Mucosa of stomach (tissue), 1 donor: Measurements from ENCODE around the gene C3orf22.

Source experiments
- H3K27me3 ChIP-seq: one replicate; pipeline ENCODE4 v1.7.0; 2013; ENCODE audit warnings: mild to moderate bottlenecking, low read length; ENCODE audit not compliant: control insufficient read depth, insufficient read depth
- H3K36me3 ChIP-seq: one replicate; pipeline ENCODE4 v1.7.0; 2013; ENCODE audit warnings: low read length; ENCODE audit not compliant: control insufficient read depth, insufficient read depth
- H3K4me1 ChIP-seq: one replicate; pipeline ENCODE4 v1.7.0; 2013; ENCODE audit warnings: mild to moderate bottlenecking, low read length; ENCODE audit not compliant: control insufficient read depth, insufficient read depth
- H3K4me3 ChIP-seq: one replicate; pipeline ENCODE4 v1.7.0; 2013; ENCODE audit warnings: low read length
- H3K9ac ChIP-seq: one replicate; pipeline ENCODE4 v1.7.0; 2013; ENCODE audit warnings: mild to moderate bottlenecking, low read length, moderate library complexity
- H3K9me3 ChIP-seq: one replicate; pipeline ENCODE4 v1.7.0; 2013; ENCODE audit warnings: mild to moderate bottlenecking, low read length, moderate library complexity; ENCODE audit not compliant: control insufficient read depth
- donor health status: Pancreatic carcinoma.

The C3orf22 gene

DNA sequence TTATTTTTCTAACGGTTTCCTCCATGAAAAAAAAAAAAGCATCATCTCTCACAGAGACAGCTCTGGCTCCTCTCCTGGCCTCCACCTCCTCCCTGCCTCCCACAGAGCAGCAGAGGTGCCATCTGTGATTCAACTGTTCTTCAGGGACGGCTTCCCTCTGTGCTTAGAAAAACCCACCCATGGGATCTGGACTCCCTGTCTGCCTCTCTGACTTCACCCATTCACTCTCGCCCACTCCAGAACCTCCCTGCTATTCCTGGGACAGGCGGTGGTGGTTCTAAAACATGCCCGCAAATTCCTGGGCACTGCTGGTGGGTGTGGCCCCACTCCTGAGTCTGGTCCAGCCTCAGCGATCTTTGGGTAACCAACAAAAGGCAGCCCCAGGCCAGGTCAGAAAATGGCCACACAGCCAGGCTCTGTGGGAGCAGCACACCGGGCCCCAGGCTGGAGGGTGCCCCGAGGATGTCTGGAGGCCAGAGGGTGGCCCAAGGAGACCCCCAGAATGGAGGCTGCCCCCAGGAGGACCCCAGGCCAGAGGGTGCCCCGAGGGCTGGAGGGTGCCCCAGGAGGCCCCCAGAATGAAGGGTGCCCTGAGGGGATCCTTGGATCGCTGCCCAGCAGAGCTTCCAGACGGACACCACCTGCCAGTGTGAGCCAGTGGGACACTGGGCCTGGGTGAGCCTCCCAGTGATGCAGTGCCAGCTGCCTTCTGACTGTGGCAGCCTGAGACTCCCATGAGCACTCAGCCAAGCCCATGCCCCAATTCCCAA, 37.4 kb downstream of the C3orf22 start:
- H3K27me3 ChIP-seq = peaks cover 22% of the 10 kb centered on the region
- no peaks in the 10 kb centered on the region for H3K9me3 ChIP-seq
- no peak overlapping the region for H3K4me3 ChIP-seq
- peaks cover 26% of the 10 kb centered on the region for H3K4me1 ChIP-seq
- no peak overlapping the region for H3K9ac ChIP-seq
- H3K36me3 ChIP-seq = no peaks in the 10 kb centered on the region

DNA sequence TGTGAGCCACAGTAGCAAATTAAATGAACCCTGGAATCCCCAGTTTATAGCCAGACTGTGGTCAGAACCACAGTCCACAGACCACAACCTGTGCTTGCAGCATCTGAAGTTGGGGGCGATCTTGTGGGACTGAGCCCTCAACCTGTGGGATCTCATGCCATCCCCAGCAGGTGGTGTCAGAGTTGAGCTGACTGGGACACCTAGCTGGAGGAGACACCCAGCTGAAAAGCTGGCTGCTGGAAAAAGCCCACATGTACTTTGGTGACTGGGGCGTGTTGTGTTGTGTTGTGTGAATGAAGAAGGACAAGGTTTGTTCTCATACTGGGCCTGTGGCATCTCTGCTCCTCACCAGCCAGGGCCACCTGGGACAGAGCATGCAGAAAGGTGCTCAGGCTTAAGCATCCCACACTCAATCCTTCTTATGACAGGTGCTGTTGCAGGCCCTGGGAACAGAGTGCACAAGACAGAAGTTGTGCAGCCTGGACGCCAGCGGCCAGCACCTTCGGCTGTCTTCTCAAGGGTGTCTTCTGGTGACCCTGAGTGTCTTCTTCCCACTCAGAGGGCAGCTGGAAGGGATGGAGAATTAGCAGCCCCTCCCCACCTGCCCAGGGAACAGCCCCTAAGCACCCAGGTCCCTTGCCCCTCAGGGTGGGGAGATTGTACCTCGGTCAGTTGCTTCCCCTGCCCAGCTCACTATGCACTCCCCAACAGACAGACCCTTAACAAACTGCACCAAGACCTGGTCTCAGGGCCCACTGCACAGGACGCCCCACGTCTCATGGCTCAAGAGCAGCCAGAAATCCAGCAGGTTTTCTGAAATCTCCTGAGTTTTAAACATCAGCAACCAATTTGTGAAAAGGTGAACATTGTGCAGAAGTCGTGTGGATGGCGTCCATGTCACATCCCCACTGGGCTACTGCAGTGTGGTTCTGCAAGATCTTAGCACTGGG, 39.0 kb downstream of the C3orf22 start:
- peaks cover 19% of the 10 kb centered on the region for H3K4me1 ChIP-seq

DNA sequence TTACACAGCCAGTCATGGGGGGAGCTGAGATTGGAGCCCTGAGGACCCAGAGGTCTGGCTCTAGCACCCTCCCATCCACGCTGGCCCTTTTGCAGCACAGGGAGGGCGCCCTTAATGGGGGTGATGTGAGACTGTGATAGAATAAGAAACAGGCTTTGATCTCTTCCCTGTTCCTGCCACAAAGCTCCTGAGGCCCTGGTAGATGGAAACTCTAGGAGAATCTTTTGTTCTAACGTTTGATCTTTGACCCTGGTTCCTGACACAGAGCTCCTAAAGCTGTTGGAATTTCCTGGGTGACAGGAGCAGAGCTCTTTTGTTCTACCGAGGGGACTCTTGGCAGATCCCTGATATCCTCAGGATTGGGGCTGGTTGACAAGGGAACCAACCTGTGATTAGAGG, 40.0 kb downstream of the C3orf22 start:
- Histone ChIP-seq H3K27me3 (peaks cover 12% of the 10 kb centered on the region), H3K4me1 (peaks cover 10% of the 10 kb centered on the region), H3K4me3 (no peak overlapping the region), H3K9ac (no peak overlapping the region), H3K36me3 (no peaks in the 10 kb centered on the region), H3K9me3 (no peaks in the 10 kb centered on the region)

More for the DNA sequence above, 39.0 kb downstream of the C3orf22 start:
- peaks cover 20% of the 10 kb centered on the region for H3K27me3 ChIP-seq
- H3K9me3 ChIP-seq = no peaks in the 10 kb centered on the region
- H3K36me3 ChIP-seq = no peaks in the 10 kb centered on the region
- H3K4me3 ChIP-seq = no peak overlapping the region
- no peak overlapping the region for H3K9ac ChIP-seq

DNA sequence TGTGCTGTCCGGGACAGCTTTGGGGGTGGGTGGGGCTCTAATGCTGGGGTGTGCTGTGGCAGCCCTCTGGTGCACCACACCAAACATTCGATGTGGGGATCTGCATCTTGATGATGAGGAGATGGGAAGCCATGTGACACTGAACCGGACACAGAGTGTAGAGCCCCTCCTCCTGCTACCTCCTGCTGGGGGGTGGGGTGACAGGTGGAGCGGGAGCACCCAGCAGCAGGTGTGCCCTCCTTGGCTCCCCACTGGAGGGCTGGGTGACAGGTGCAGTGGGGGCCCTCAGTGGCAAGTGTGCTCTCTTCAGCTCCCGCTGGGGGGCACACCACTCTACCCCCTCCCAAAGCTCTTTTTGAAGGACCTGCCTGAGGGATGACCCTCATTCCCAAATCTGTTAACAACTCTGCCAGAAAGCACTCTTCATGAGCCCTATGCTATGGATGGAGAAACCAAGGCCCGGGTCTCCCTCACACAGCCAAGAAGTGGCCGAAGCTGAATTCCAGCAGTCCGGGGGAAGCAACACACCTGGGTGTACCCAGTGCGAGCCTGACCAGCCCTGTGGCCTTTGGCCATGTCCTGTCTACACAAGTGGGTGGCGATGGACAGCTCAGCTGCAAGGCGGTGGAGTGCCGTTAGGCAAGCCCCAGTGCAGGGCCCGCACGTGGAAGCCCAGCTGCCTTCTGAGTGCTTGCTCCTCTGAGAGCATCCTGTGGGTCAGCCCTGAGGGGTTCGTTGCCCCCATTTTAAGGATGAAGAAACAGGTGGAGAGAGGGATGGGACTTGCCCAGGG, 40.5 kb downstream of the C3orf22 start:
- Histone ChIP-seq H3K4me3 (no peak overlapping the region), H3K4me1 (peaks cover 4% of the 10 kb centered on the region), H3K27me3 (peaks cover 6% of the 10 kb centered on the region), H3K9ac (no peak overlapping the region), H3K9me3 (no peaks in the 10 kb centered on the region), H3K36me3 (no peaks in the 10 kb centered on the region)

DNA sequence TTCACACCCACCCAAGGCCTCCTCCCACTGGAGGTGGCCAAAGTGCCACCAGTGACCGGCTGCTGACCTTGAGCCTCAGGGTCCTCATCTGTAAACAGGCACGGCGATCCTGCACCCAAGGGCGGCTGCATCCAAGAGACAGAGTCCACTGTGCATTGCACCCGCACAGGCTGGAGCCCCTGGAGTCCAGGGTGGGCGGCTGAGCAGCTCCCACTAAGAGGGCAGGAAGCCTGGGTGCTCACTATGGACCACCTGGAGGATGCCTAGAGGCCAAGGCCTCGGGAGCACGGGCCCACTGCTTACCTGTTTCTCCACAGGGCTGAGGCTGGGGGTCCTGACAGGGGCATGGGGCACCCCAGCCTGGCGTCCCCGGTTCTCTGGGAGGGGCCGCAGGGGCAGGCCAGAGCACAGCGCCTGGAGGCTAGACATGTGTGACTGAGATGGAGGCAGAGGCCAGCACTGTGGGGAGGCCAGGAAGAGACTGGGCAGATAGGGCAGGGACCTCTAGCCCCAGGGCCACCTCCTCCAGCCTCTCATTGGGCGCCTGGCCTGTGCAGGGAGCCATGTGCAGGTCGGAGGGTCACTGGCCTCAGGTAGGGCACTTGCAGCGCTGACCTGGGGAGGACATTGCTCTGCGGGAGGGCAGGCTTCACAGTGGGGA, 41.3 kb downstream of the C3orf22 start, which contains the start of gene UROC1:
TSS of gene UROC1 (minus strand) at position 483 of the 661 bp plus-strand sequence. CDS start at position 429, 54 bp downstream.
- H3K4me3 ChIP-seq = no peak within 1 kb of the TSS
- no peaks in the 10 kb centered on the region for H3K9me3 ChIP-seq
- peaks cover 3% of the 10 kb centered on the region for H3K27me3 ChIP-seq
- H3K36me3 ChIP-seq = no peaks in the 10 kb centered on the region
- H3K9ac ChIP-seq = no peak within 1 kb of the TSS
- H3K4me1 ChIP-seq = no peaks in the 10 kb centered on the region

DNA sequence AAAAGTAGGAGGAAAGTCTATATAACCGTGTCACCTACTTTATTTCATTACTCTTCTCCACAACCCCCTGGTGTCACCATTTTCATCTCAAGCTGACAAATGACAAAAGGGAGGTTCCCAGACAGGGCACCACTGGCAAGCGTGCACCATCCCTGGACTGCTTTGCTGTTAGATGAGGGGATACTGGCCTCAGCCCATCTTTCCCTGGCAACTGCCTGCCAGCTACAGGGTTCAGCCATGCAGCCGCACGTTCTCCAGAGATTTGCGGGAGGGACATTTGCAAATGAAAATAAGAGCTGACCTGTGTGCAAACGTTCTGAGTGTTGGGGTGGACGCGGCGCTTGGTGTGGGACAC, 41.8 kb downstream of the C3orf22 start:
- no peaks in the 10 kb centered on the region for H3K4me1 ChIP-seq
- no peak overlapping the region for H3K4me3 ChIP-seq
- no peak overlapping the region for H3K9ac ChIP-seq
- H3K27me3 ChIP-seq = peaks cover 3% of the 10 kb centered on the region
- H3K36me3 ChIP-seq = no peaks in the 10 kb centered on the region
- H3K9me3 ChIP-seq = no peaks in the 10 kb centered on the region

DNA sequence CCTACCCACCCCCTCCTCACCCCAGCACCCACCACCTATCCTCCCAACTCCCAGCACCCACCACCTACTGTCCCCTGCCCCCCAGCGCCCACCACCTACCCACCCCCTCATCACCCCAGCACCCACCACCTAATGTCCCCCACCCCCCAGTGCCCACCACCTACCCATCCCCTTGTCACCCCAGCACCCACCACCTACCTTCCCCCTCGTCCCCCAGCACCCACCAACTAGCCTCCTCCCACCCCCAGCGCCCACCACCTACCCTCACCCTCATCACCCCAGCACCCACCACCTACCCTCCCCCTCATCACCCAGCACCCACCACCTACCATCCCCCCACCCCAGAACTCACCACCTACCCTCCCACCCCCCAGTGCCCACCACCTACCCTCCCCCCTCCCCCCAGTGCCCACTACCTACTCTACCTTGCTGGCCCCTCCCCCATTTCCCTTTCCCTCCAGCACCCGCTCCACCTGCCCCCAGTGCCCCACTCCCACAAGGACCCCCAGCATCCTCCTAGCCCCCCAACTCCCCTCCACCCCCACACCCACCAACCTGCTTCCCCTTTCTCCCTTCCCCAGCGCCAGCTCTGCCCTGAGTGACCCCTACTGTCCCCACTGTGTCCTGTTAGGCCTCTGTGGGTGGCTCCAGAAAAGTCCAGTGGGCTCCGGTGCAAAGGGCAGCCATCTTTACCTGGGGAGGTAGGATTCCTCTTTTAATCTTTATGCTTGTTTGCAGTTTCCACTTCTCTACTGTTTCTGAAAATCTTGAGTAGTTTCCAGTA, 42.4 kb downstream of the C3orf22 start:
- Histone ChIP-seq H3K9ac (no peak overlapping the region), H3K27me3 (peaks cover 3% of the 10 kb centered on the region), H3K4me3 (no peak overlapping the region), H3K9me3 (no peaks in the 10 kb centered on the region), H3K36me3 (no peaks in the 10 kb centered on the region), H3K4me1 (no peaks in the 10 kb centered on the region)

DNA sequence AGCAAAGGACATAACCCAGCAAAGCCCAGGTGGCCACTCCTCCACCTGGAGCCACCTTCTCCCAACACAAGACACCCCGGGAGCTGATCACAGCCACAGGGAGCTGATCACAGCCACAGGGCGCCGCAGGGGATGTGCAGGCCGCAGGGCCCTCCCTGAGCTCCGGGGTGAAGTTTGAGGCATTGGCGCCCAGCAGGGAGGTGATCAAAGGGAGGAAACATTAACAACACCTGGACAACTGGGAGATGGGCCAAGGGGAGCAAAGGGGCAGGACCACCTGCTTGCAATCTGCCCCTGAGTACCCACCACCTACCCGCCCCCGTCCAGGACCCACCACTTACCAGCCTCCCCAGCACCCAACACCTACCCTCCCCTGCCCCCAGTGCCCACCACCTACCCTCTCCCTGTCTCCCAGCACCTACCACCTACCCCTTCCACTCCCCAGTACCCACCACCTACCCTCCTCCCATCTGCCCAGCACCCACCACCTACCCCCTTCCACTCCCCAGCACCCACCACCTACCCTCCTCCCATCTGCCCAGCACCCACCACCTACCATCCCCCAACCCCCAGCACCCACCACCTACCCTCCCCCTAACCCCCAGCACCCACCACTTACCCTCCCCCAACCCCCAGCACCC, 43.5 kb downstream of the C3orf22 start:
- no peak overlapping the region for H3K4me3 ChIP-seq
- H3K27me3 ChIP-seq = peaks cover 3% of the 10 kb centered on the region
- no peaks in the 10 kb centered on the region for H3K9me3 ChIP-seq
- no peaks in the 10 kb centered on the region for H3K36me3 ChIP-seq
- no peaks in the 10 kb centered on the region for H3K4me1 ChIP-seq
- H3K9ac ChIP-seq = no peak overlapping the region

DNA sequence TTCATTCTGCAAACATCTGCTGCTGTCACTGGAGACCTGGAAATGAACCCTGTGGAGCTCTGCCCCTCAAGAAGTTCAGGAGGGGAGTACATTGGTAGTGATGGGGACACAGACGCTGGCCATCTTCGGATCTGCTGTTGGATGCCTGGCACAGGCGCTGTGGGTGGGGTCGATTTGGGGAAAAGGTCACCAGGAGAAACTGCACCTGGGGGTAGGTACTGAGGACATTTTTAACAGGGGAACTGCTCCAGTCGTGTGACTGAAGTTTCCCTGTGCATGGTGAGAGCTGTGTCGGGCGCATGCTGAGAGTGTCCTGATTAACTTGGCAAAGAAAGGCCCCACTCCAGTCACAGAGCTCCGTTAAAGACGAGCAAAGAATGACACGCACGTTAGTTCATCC, 44.6 kb downstream of the C3orf22 start:
- H3K36me3 ChIP-seq = no peaks in the 10 kb centered on the region
- H3K4me3 ChIP-seq = no peak overlapping the region
- no peaks in the 10 kb centered on the region for H3K4me1 ChIP-seq
- no peaks in the 10 kb centered on the region for H3K9me3 ChIP-seq
- H3K9ac ChIP-seq = no peak overlapping the region
- H3K27me3 ChIP-seq = no peaks in the 10 kb centered on the region

DNA sequence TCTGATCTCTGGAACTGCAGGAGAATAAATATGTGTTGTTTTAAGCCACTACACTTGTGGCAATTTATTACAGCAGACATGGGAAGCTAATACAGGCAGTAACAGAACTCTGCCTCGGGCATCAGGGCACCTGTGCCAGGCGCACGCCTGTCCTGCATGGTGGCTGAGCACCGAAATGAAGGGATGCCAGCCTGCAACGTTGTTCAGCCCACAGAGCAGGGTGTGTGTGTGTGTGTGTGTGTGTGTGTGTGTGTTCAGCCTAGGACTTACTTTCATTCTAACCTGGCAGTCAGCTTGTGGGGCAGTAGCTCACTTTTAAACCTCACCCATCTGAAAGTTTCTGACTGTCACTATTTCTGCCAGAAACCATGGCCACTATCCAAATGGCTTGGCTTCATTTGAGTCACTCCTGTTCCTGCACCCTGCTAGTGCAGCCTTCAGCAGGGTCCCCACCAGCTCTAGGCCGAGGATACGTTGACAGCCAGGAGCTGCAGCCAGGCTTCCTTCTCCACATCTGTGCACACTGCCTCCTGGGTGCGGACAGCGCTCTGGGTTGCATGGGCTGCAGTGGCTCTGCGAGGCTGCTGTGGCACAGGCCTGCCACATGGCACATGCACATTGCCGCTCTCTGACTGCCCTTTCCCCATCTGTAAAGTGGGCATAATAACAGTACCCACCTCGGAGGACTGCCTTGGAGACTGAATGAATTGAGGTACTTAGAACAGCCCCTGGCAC, 45.6 kb downstream of the C3orf22 start:
- Histone ChIP-seq H3K36me3 (no peaks in the 10 kb centered on the region), H3K4me1 (no peaks in the 10 kb centered on the region), H3K9ac (no peak overlapping the region), H3K27me3 (no peaks in the 10 kb centered on the region), H3K4me3 (no peak overlapping the region), H3K9me3 (no peaks in the 10 kb centered on the region)
